Retinal pigment epithelial cell (primary cell): Measurements from ENCODE around the gene KAT6B.

Source experiments
- DNase-seq: peaks from one replicate; pipeline ENCODE4 v3.0.0-alpha.2; 2010; ENCODE audit warnings: low read depth
- H3K4me3 ChIP-seq: 2 replicates; pipeline ENCODE4 v1.5.1; 2011; ENCODE audit warnings: mild to moderate bottlenecking, low read length, control low read depth, moderate library complexity
- CTCF ChIP-seq: conservative IDR thresholded peaks from 2 replicates; pipeline ENCODE4 v1.5.1; 2011; ENCODE audit warnings: low read depth, low read length, control low read depth, inconsistent platforms

Gene KAT6B

DNA sequence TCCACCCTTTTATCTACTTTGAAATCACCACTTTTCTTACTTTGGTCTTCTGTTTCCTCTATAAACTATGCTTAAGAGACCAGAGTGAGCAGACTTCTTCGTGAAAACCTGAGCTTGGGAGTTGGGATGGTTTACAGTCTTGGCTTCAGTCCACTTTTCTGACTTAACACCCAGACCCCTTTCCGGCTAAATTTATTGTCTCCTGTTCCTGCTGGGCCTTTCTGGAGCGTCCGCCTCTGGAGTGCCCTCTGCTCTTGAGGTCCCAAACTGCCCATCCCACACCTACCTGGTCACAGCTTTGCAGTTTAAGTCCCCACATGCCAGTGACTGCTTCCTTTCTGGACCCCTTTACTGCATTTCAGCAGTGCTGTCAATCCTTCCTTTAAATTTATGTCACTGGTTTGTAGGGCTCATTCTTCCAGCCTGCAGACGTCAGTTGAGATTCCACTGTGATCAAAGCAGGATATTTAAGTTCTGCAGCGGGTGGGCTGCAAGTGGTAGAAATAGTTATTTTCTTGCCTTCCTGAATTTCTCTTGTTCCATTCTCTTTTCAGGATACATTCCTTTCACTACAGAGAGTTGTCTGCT, 80.3 kb downstream of the KAT6B start:
- no peak overlapping the region for H3K4me3 ChIP-seq
- no peak for DNase-seq
- no peak for TF ChIP-seq CTCF

- no peak for DNase-seq
- TF ChIP-seq CTCF = no peak
- no peak overlapping the region for H3K4me3 ChIP-seq
Measured at GRCh38 chr10:74909670-74910069, 83.3 kb downstream of the KAT6B start.

GRCh38 chr10:74910241-74910975, 84.0 kb downstream of the KAT6B start:
- no peak overlapping the region for H3K4me3 ChIP-seq
- TF ChIP-seq CTCF = no peak
- DNase-seq = no peak

- DNase-seq = no peak
- no peak overlapping the region for H3K4me3 ChIP-seq
- TF ChIP-seq CTCF = no peak
Measured at GRCh38 chr10:74910976-74911350, 84.6 kb downstream of the KAT6B start.

DNA sequence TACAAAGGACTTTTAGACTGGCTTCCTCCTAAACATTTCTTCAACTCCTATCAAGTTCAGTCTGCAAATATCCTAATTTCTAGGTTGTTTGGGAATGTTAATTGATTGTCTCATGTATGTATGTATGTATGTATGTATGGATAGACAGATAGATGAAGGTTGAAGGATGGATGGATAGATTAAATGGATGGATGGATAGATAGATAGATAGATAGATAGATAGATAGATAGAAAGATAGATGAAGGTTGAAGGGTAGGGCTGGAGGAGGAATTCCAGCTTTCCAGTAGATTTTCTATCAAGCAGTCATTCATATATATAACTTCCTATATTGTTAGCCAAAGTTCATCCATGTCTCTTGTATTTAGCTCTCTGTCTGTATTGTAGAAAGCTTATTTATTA, 85.8 kb downstream of the KAT6B start:
- TF ChIP-seq CTCF = no peak
- DNase-seq = no peak
- no peak overlapping the region for H3K4me3 ChIP-seq

GRCh38 chr10:74912682-74913081, 86.3 kb downstream of the KAT6B start:
- no peak for DNase-seq
- H3K4me3 ChIP-seq = no peak overlapping the region
- no peak for TF ChIP-seq CTCF

GRCh38 chr10:74913377-74913979, 87.1 kb downstream of the KAT6B start:
- no peak for TF ChIP-seq CTCF
- H3K4me3 ChIP-seq = no peak overlapping the region
- DNase-seq = no peak
